ENCODE results near the gene NRDE2.

The NRDE2 gene

GRCh38 chr14:90300611-90301047, 31.1 kb downstream of the NRDE2 start:
- FAIRE-seq (no peak), DNase-seq (ENCODE audit: insufficient read length, low spot score) (no peak)

- no peak for FAIRE-seq
- no peak for DNase-seq (ENCODE audit: insufficient read length, low spot score)
Observed at GRCh38 chr14:90299408-90299807, 32.3 kb downstream of the NRDE2 start.

- FAIRE-seq (no peak), DNase-seq (ENCODE audit: insufficient read length, low spot score) (no peak)
Observed at GRCh38 chr14:90297876-90298629, 33.7 kb downstream of the NRDE2 start.

DNA sequence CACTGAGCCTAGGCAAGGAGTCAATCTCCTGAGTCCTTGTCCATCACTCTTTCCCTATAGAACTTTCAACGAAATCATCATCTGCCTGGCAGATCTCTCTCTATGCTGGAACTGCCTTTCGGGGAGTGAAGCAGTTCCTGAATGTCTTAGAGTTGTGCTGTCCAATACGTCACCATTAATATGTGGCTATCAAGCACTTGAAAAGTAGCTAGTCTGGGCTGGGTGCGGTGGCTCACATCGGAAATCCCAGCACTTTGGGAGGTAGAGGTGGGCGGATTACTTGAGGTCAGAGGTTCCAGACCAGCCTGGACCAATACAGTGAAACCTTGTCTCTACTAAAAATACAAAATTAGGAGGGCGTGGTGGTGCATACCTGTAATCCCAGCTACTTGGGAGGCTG, 35.1 kb downstream of the NRDE2 start:
- no peak for FAIRE-seq
- no peak for DNase-seq (ENCODE audit: insufficient read length, low spot score)

DNA sequence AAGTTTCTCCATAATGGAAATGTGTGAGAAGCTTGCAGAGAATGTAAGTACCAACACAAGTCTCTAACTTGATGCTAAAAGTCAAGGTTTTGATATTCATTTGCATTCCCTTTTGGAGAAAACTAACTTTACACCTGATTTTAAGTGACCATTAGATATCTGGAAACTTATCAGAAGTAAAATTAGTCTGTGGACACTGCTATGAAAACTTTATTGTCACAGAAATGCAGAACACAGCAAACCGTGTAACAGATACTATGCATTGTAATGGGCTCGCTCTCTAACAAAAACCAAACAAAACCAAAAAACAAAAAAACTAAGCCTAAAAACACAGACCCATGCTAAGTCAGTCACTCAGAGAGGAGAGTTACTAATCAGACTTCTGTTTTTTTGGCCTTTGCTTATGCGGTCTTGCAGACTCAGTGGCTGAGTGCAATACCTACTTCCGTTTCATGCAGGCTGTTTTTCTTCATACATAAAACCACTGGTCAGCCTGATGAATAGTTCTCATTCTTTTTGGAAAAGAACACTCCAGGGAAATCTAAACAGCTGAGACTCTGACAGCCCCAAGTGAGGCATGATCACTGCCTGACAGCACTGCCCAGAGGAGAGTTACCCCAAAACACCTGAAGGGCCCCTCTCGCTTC, 35.7 kb downstream of the NRDE2 start:
- FAIRE-seq (no peak), DNase-seq (ENCODE audit: insufficient read length, low spot score) (no peak)

- FAIRE-seq (no peak), DNase-seq (ENCODE audit: insufficient read length, low spot score) (no peak)
Observed at GRCh38 chr14:90294872-90295271, 36.9 kb downstream of the NRDE2 start.

GRCh38 chr14:90293766-90294730, 37.7 kb downstream of the NRDE2 start:
- DNase-seq (ENCODE audit: insufficient read length, low spot score) (no peak), FAIRE-seq (no peak)

DNA sequence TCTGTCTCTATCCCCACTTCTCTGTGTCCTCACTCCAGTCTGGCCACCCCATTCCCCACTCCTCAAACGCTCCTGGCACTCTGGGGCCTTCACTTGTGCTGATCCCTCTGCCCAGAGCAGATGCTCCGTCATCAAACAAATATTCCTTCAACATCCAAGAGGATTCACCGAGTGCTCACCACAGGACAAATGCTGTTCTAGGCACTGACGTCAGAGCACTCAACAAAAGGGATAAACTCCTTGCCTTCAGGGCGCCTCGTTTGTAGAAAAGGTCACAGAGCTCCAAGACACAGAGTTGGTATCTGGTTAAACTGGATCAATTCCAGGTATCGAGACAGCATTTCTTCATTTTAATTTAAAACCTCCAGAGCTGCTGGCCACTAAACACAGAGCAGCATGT, 40.0 kb downstream of the NRDE2 start:
- DNase-seq (ENCODE audit: insufficient read length, low spot score) (no peak), FAIRE-seq (no peak)

DNA sequence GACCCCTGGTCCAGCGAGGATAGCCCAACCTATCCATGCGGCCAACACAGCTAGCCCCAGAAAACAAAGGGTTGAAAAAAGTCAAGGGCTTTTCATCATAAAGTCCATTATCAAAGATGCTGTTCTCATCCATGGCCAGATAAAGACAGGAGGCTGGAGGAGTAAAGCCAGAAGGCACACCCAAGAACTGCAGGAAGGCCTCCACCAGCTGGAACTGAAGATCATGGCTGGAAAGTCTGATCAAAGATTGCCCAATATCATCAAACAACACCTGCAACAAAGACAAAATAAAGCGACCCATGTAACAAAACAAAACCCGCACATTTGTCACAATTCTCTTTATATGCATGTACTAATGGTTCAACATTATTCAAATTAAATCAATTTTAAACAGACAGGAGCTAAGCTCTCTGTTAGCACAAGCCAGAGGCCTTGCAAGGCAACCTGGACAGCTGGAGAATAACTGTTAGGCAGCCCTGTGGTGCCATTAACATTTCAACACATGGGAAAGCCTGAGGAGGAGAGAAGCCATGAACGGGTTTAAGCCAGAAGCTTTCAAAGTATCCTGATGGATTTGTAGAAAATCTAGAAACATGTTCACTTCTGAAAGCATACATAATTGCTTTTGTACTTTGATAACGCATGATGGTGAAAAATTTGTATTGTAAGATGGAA, 41.3 kb downstream of the NRDE2 start:
- FAIRE-seq, result no peak
- DNase-seq (ENCODE audit: insufficient read length, low spot score), result no peak

DNA sequence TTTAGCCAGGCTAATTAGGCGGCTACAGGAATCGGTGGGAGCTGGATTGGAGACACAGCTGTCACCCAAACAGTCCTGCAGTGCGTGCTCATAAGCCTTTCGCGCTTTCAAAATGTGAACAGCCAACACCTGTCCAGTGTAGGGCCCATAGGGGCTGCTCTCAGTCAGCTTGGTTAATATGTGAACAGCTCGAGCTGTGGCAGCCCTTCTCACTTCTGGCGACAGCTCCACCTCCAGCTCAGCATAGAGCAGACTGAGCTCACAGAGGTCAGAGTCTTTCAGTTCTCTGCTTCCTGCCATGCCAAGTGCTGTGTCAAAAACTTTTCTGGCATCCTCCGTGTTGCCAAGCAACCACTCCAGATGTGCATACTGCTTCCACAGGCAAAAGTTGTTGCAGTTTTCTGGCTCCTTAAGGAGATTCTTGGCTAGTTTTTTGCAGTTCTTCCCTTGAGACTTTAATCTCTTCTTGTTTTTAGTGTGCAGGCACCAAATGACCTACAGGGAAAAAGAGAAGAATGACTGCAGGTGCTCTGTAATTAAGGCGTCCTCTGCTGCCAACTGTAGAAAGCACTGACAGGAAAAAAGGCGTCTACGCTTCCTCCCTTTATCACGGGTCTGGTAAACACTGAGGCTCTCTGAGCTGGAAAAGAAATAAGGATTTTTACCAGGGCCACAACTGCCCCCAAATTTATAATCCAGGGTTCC, 42.9 kb downstream of the NRDE2 start:
- FAIRE-seq (peak; percentile 82), DNase-seq (ENCODE audit: insufficient read length, low spot score) (peak; percentile 54)

GRCh38 chr14:90287791-90288190, 44.0 kb downstream of the NRDE2 start:
- DNase-seq (ENCODE audit: insufficient read length, low spot score), result no peak
- no peak for FAIRE-seq

DNA sequence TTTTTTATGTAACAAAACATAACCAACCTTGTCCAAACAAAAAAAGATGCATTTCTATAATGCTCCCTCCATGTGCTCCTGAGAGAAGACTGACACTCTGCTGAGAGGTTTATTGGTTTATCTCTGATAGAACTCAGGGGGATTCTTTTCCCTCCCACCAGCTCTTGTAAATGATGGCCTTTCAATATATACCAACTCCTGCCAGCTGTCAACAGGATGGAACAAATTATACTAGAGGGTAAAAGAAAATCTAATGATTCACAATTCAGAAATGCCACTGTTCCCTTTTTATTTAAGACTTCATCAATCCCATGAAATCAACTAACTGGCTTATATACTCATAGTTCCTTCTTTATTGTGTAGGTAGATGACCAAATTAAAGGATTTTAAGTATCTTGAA, 50.0 kb downstream of the NRDE2 start:
- DNase-seq (ENCODE audit: insufficient read length, low spot score) (no peak), FAIRE-seq (no peak)

DNA sequence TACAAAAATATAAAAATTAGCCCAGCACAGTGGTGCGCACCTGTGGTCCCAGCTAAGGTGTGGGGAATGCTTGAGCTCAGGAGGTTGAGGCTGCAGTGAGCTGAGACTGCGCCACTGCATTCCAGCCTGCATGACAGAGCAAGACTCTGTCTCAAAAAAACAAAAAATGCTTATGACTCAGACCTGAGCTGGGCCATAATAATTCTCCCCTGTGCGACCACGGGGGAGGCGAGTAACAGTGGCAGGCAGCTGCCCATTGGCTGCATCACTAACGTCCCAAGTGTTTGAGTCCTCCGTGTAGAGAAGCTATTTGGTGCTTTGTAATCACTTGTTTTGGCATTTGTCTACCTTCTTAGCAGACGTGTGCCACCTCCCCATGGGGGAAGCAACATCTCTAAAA, 50.5 kb downstream of the NRDE2 start:
- FAIRE-seq, result no peak

GRCh38 chr14:90280096-90280495, 51.6 kb downstream of the NRDE2 start:
- DNase-seq (ENCODE audit: insufficient read length, low spot score) (no peak), FAIRE-seq (no peak)

More for the DNA sequence above, 50.5 kb downstream of the NRDE2 start:
- no peak for DNase-seq (ENCODE audit: insufficient read length, low spot score)

GRCh38 chr14:90278199-90279175, 53.3 kb downstream of the NRDE2 start:
- FAIRE-seq, result no peak
- no peak for DNase-seq (ENCODE audit: insufficient read length, low spot score)

DNA sequence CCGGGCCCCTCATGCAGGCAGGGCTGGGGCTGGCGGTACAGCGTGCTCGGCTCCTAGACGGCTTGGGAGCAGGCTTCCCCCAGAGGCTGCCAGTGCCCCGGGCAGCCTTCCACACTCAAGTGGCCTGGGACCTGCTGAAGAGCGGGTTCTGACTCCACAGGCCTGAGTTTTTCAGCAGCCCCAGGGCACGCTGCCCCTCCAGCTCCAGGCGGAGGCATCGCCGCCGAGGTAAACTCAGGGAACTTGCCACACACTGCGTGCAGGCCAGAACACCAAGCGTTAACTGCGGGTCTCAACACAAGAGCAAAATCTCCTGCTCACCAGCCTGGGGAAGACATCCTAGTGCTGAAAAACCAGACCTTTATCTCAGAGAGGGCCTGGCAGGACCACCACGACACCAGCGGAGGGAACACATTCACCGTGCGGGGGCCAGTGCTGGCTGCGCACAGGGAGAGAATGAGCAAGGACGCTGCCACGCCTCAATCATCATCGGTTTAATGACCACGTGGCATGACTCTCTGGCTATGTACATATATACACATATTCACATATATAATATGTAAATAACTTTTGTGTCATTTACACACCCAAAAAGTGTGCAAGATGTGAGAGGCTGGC, 54.1 kb downstream of the NRDE2 start:
- DNase-seq (ENCODE audit: insufficient read length, low spot score) (no peak), FAIRE-seq (no peak)

DNA sequence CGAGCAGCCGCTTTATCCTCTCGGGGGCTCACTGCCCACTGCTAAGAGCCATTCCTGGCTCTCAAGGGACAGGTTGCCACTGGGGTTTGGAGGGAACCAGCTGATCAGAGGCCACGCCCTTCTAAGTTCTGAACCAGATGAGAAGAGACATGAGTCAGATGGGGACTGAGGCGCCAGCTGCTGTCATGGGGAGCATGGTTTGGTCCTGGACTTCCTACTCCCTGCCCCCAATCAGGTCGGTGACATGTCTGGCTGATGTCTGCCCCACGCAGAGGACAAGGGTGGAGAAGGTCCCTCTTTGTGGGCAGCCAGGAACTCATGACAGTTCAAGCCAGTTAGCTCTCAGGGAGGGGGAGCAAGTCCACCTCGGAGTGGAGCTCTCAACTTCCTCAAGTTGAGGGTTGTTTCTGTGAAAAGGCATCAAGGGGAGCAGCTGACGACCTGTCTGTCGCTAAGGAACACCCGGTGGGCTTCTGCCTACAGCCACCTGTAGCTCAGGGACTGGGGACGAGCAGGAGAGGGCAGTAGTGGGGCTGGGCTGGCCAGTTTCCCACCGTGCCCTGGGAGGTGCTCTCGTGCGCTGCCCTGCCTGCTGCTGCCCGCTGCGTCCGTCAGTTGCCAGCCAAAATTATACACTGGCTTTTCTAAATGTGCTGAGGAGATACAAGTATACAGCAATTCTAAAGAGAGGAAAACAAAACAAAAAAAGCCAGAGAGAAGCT, 54.9 kb downstream of the NRDE2 start:
- DNase-seq (ENCODE audit: insufficient read length, low spot score) (no peak), FAIRE-seq (no peak)

DNA sequence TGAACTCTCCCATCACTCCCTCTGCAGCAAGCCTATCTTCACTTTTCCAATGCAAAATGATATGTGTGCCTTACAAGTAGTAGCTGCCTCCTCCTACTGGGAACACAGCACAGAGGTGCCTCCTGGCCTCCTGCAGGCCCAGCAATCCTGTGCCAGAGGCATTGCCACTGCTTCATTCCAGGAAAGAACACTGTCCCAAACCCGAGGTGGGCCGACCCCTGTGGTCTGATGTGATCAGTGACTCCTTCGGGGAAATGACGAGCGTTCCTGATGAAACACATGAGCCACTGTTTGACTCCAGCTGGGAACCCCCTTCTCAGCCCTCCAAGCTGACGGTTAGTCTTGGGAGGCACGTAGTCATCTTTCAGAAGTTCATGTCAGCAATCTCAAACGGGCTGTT, 55.9 kb downstream of the NRDE2 start:
- no peak for FAIRE-seq

More for the DNA sequence above, 55.9 kb downstream of the NRDE2 start:
- no peak for DNase-seq (ENCODE audit: insufficient read length, low spot score)

Measured in GM19239 (cell line).